H1 (cell line): ENCODE measurements around the gene KIAA1328. TPM values are rescaled to one million over a fixed set of nuclear protein-coding genes. Genes with fewer than 3 reads are reported as not detected.

ENCODE experiments used
- CTCF ChIA-PET: fragments of 300-600 bp; sonication (Branson Sonifier 250); formaldehyde crosslinking; loops from one replicate; lab custom pipeline; 2021; ENCODE audit not compliant: partially characterized antibody; lab: Charles Lee
- POLR2A ChIA-PET: fragments of 300-600 bp; sonication (Branson Sonifier 250); formaldehyde crosslinking; loops from one replicate; lab custom pipeline; 2021; ENCODE audit warnings: inconsistent platforms; ENCODE audit not compliant: partially characterized antibody; lab: Charles Lee
- DNase-seq, 2 experiments: peaks; one replicate each; pipeline versions ENCODE4 v3.0.0 to v3.0.0-alpha.2; 2010 to 2022; ENCODE audit warnings: low spot score in 2 of 2, low read depth in 1 of 2, mixed read lengths in 1 of 2
- FAIRE-seq: peaks from 2 replicates; lab custom pipeline; 2011; peaks lifted over from hg19 to GRCh38; lab: Jason Lieb, UNC
- H2AFZ ChIP-seq: 2 replicates; pipeline ENCODE4 v1.8.1; 2012; ENCODE audit warnings: low read length, inconsistent platforms
- H2AK5ac ChIP-seq: 2 replicates; pipeline ENCODE4 v1.6.1; 2013; ENCODE audit warnings: low read depth, low read length
- H2BK120ac ChIP-seq: replicated peaks from 2 replicates; pipeline ENCODE3; 2013; ENCODE audit warnings: low read depth, low read length, inconsistent platforms
- H2BK12ac ChIP-seq: 2 replicates; pipeline ENCODE4 v1.6.1; 2013; ENCODE audit warnings: low read depth, low read length
- H2BK15ac ChIP-seq: 2 replicates; pipeline ENCODE4 v1.6.1; 2013; ENCODE audit warnings: low read length
- H2BK20ac ChIP-seq: 2 replicates; pipeline ENCODE4 v1.6.1; 2013; ENCODE audit warnings: low read length
- H2BK5ac ChIP-seq: 2 replicates; pipeline ENCODE4 v1.6.1; 2013; ENCODE audit warnings: low read depth, low read length
- H3K14ac ChIP-seq: 2 replicates; pipeline ENCODE4 v1.6.1; 2013; ENCODE audit warnings: inconsistent platforms; ENCODE audit not compliant: insufficient read length
- H3K18ac ChIP-seq: 2 replicates; pipeline ENCODE4 v1.6.1; 2013; ENCODE audit warnings: low read length; ENCODE audit errors: extremely low read depth
- H3K23ac ChIP-seq: 2 replicates; pipeline ENCODE4 v1.6.1; 2013; ENCODE audit warnings: inconsistent platforms; ENCODE audit not compliant: insufficient read length
- H3K23me2 ChIP-seq: 2 replicates; pipeline ENCODE4 v1.6.1; 2013; ENCODE audit warnings: low read depth, low read length
- H3K27ac ChIP-seq: 2 replicates; pipeline ENCODE4 v1.6.1; 2011; ENCODE audit warnings: low read depth, low read length, inconsistent platforms
- H3K27me3 ChIP-seq, 4 experiments: replicated peaks in 1 of 4; 1 replicate in 1 of 4; 2 replicates in 3 of 4; pipeline versions ENCODE4 v1.6.1 to v1.8.1; 2011 to 2013; ENCODE audit warnings: low read length in 3 of 4, mild to moderate bottlenecking in 3 of 4, inconsistent platforms in 2 of 4, mixed read lengths in 2 of 4, moderate library complexity in 1 of 4; ENCODE audit not compliant: control insufficient read depth in 3 of 4, insufficient read depth in 3 of 4; ENCODE audit errors: extremely low read depth in 1 of 4
- H3K36me3 ChIP-seq, 4 experiments: 2 replicates each; pipeline versions ENCODE4 v1.6.1 to v1.8.1; 2011 to 2013; ENCODE audit warnings: mild to moderate bottlenecking in 4 of 4, low read length in 3 of 4, moderate library complexity in 2 of 4, control low read depth in 1 of 4, inconsistent platforms in 1 of 4; ENCODE audit not compliant: insufficient read depth in 4 of 4, control insufficient read depth in 2 of 4
- H3K4ac ChIP-seq: replicated peaks from 2 replicates; pipeline ENCODE3; 2013; ENCODE audit warnings: low read length, low read depth, mixed read lengths, inconsistent platforms; ENCODE audit not compliant: insufficient read length
- H3K4me1 ChIP-seq, 4 experiments: replicated peaks in 1 of 4; 1 replicate in 1 of 4; 2 replicates in 3 of 4; pipeline versions ENCODE4 v1.6.1 to v1.8.1; 2011 to 2013; ENCODE audit warnings: low read length in 3 of 4, inconsistent platforms in 2 of 4, mixed read lengths in 1 of 4; ENCODE audit not compliant: insufficient read depth in 4 of 4, control insufficient read depth in 3 of 4
- H3K4me2 ChIP-seq, 2 experiments: 2 replicates each; pipeline versions ENCODE4 v1.6.1 to v1.8.1; 2011 to 2013; ENCODE audit warnings: low read depth in 2 of 2, low read length in 2 of 2, control low read depth in 1 of 2, inconsistent platforms in 1 of 2, mild to moderate bottlenecking in 1 of 2; ENCODE audit not compliant: insufficient read depth in 1 of 2
- H3K4me3 ChIP-seq, 4 experiments: fragments of 200-600, 300-600 bp in 1 of 4; sonication (generic), shearing (Covaris generic), sonication (Bioruptor Twin) in 1 of 4; 2 replicates each; pipeline versions ENCODE4 v1.5.1 to v1.8.1; 2011 to 2016; ENCODE audit warnings: low read length in 4 of 4, low read depth in 3 of 4, control low read depth in 2 of 4, inconsistent platforms in 2 of 4, mild to moderate bottlenecking in 2 of 4, mixed read lengths in 1 of 4, moderate library complexity in 1 of 4; ENCODE audit not compliant: insufficient read depth in 2 of 4; ENCODE audit errors: extremely low read depth in 1 of 4
- H3K56ac ChIP-seq: replicated peaks from 2 replicates; pipeline ENCODE3; 2013; ENCODE audit warnings: low read depth, mild to moderate bottlenecking, mixed read lengths, low read length, inconsistent platforms; ENCODE audit not compliant: insufficient read length
- H3K79me1 ChIP-seq: 2 replicates; pipeline ENCODE4 v1.6.1; 2013; ENCODE audit warnings: low read depth, low read length, control low read depth
- H3K79me2 ChIP-seq, 2 experiments: 2 replicates each; pipeline versions ENCODE4 v1.6.1 to v1.8.1; 2012 to 2013; ENCODE audit warnings: low read length in 2 of 2, mild to moderate bottlenecking in 2 of 2, inconsistent platforms in 1 of 2; ENCODE audit not compliant: insufficient read depth in 2 of 2, control insufficient read depth in 1 of 2
- H3K9ac ChIP-seq, 4 experiments: replicated peaks in 1 of 4; 1 replicate in 1 of 4; 2 replicates in 3 of 4; pipeline versions ENCODE4 v1.6.1 to v1.8.1; 2011 to 2013; ENCODE audit warnings: low read depth in 3 of 4, low read length in 3 of 4, control low read depth in 2 of 4, mild to moderate bottlenecking in 2 of 4, moderate library complexity in 2 of 4, inconsistent platforms in 1 of 4; ENCODE audit errors: extremely low read depth in 1 of 4
- H3K9me3 ChIP-seq, 2 experiments: 2 replicates each; pipeline versions ENCODE4 v1.6.1 to v1.8.1; 2012 to 2013; ENCODE audit warnings: mild to moderate bottlenecking in 2 of 2, moderate library complexity in 2 of 2, control low read depth in 1 of 2, inconsistent platforms in 1 of 2, low read depth in 1 of 2, low read length in 1 of 2, mixed read lengths in 1 of 2; ENCODE audit not compliant: insufficient read depth in 2 of 2
- H4K20me1 ChIP-seq, 2 experiments: replicated peaks in 1 of 2; 2 replicates each; pipeline versions ENCODE3 to v1.8.1; 2011 to 2013; ENCODE audit warnings: inconsistent platforms in 2 of 2, low read length in 2 of 2, mild to moderate bottlenecking in 1 of 2; ENCODE audit not compliant: insufficient read depth in 2 of 2, control insufficient read depth in 1 of 2
- H4K5ac ChIP-seq: 2 replicates; pipeline ENCODE4 v1.6.1; 2013; ENCODE audit warnings: low read length, low read depth, mixed read lengths, inconsistent platforms; ENCODE audit not compliant: insufficient read length
- H4K8ac ChIP-seq: 2 replicates; pipeline ENCODE4 v1.8.0; 2013; ENCODE audit warnings: mild to moderate bottlenecking, moderate library complexity, low read length, inconsistent platforms; ENCODE audit not compliant: insufficient read depth; ENCODE audit errors: extremely low read depth
- H4K91ac ChIP-seq: replicated peaks from 2 replicates; pipeline ENCODE3; 2013; ENCODE audit warnings: low read length, mixed read lengths, inconsistent platforms; ENCODE audit not compliant: insufficient read length
- BACH1 ChIP-seq: IDR thresholded peaks from 2 replicates; pipeline ENCODE4 v1.6.1; 2012; ENCODE audit warnings: low read length, improper control_type of control experiment
- EP300 ChIP-seq, 2 experiments: IDR thresholded peaks; 1 replicate in 1 of 2; 2 replicates in 1 of 2; pipeline ENCODE4 v1.6.1; 2011 to 2012; ENCODE audit warnings: low read depth in 2 of 2, low read length in 2 of 2, mild to moderate bottlenecking in 2 of 2, borderline replicate concordance in 1 of 2, inconsistent platforms in 1 of 2, moderate library complexity in 1 of 2
- FOSL1 ChIP-seq: IDR thresholded peaks from 2 replicates; pipeline ENCODE4 v1.6.1; 2011; ENCODE audit warnings: mild to moderate bottlenecking, low read depth, low read length, moderate library complexity; ENCODE audit not compliant: insufficient read depth
- HDAC2 ChIP-seq, 2 experiments: fragments of 300-600 bp in 1 of 2; sonication (generic) in 1 of 2; IDR thresholded peaks; 2 replicates each; pipeline ENCODE4 v1.6.1; 2011 to 2012; ENCODE audit warnings: low read depth in 2 of 2, low read length in 2 of 2, mild to moderate bottlenecking in 2 of 2, moderate library complexity in 2 of 2, borderline replicate concordance in 1 of 2, inconsistent platforms in 1 of 2
- JUND ChIP-seq: IDR thresholded peaks from 2 replicates; pipeline ENCODE4 v1.6.1; 2011; ENCODE audit warnings: mild to moderate bottlenecking, improper control_type of control experiment, low read length
- KDM5A ChIP-seq: fragments of 200-600 bp; IDR thresholded peaks from 2 replicates; pipeline ENCODE4 v1.7.1; 2012; ENCODE audit warnings: mild to moderate bottlenecking, low read length, inconsistent platforms, mixed read lengths
- NANOG ChIP-seq: IDR thresholded peaks from 2 replicates; pipeline ENCODE4 v1.6.1; 2011; ENCODE audit warnings: low read length, low read depth, mild to moderate bottlenecking, inconsistent platforms; ENCODE audit not compliant: insufficient read depth, poor library complexity, severe bottlenecking
- NRF1 ChIP-seq: IDR thresholded peaks from 2 replicates; pipeline ENCODE4 v1.6.1; 2011; ENCODE audit warnings: mild to moderate bottlenecking, low read depth, low read length, improper control_type of control experiment
- TBP ChIP-seq: IDR thresholded peaks from 2 replicates; pipeline ENCODE4 v1.6.1; 2011; ENCODE audit warnings: low read depth, low read length, improper control_type of control experiment
- TEAD4 ChIP-seq: IDR thresholded peaks from 2 replicates; pipeline ENCODE4 v1.6.1; 2012; ENCODE audit warnings: low read depth, low read length, inconsistent platforms, mixed read lengths
- WGBS, 2 experiments: shearing (Covaris generic) in 1 of 2; methylation state at CpG; one replicate each; pipeline versions ENCODE4 v1.1.6 to v1.1.7; 2013 to 2015; ENCODE audit warnings: low lambda C conversion rate in 2 of 2, mixed read lengths in 2 of 2, inconsistent platforms in 1 of 2, low coverage in 1 of 2, missing lambda C conversion rate in 1 of 2; ENCODE audit not compliant: insufficient replicate concordance in 2 of 2, insufficient coverage in 1 of 2, insufficient read length in 1 of 2; ENCODE audit errors: extremely low coverage in 1 of 2, missing lambda C conversion rate in 1 of 2; 5-methylcytosine and 5-hydroxymethylcytosine counted together
- polyA plus RNA-seq, 7 experiments: library from polyadenylated mRNA; depleted of rRNA in 3 of 7; stranded (reverse) in 5 of 7; unstranded in 2 of 7; fragments of >200 nt in 5 of 7; fragments of 200-250 nt in 2 of 7; gene quantifications; 1 replicate in 5 of 7; 2 replicates in 1 of 7; 4 replicates in 1 of 7; pipeline versions ENCODE4 v1.2.1 to v1.2.3, GENCODE V29; 2011 to 2013; ENCODE audit warnings: missing spikeins in 2 of 7, mixed read lengths in 2 of 7
- total RNA-seq: library from RNA; stranded (reverse); fragmentation: NEBNext Ultra II Directional; extraction: Animal tissue kit (Norgen Biotek cat#: 25700); gene quantifications from 2 replicates; pipeline ENCODE4 v1.2.1, GENCODE V29; 2021

The KIAA1328 gene
- total and polyA plus RNA-seq, 2 of the 8 experiments (the other 6 are each of a cell fraction or from before 2014, with no cell fraction given) = 2.6 to 5.7 TPM

DNA sequence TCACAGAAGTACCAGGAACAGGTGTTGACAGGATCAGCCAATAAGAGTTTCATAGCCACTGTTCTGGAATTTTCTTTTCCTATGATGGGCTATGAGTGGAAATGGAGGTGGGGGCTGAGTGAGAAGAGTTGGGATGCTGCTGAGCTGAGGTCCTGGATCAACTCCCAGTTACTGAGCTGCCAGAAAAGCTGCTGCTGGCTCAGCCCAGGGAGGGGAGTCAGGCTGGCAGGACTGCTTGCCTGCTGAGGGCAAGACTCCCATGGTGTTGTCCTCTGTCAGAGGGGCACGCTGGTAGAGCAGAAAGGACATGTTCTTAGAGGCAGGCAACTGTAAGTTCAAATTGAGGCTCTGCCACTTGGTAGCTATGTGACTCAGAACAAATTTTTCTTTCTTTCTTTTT, 11.9 kb upstream of the KIAA1328 start:
- FAIRE-seq (no peak), DNase-seq (no peak)
- H3K79me1 ChIP-seq = peaks cover 2% of the 10 kb centered on the region; the same call in 1 of the 2 replicates
- no peak overlapping the region for H2AK5ac ChIP-seq
- no peak overlapping the region for H2BK120ac ChIP-seq
- no peak overlapping the region for H3K27ac ChIP-seq
- H4K20me1 ChIP-seq = no peaks in the 10 kb centered on the region
- H2BK20ac ChIP-seq = no peak overlapping the region
- no peak overlapping the region for H4K5ac ChIP-seq
- ChIA-PET CTCF (interaction anchor here (0.8 to 1.2 kb wide), 2 partner anchors 37 to 51 kb away, joined by 3 read pairs; no protein-coding TSS in a partner anchor), POLR2A (no interaction called here)
- no peaks in the 10 kb centered on the region for H3K23me2 ChIP-seq
- H3K9ac ChIP-seq = no peak overlapping the region
- WGBS, 2 experiments = 70% methylated on average over 1 of the region's 1 CpG; no CpG with 5 or more reads in 1 of the 2 experiments
- no peak overlapping the region for H3K23ac ChIP-seq
- H3K4ac ChIP-seq = no peak overlapping the region
- H3K27me3 ChIP-seq = no peaks in the 10 kb centered on the region
- no peak overlapping the region for H2BK15ac ChIP-seq
- H4K8ac ChIP-seq = no peak overlapping the region
- H3K4me1 ChIP-seq = no peaks in the 10 kb centered on the region
- H3K36me3 ChIP-seq = peaks cover 6 to 44% (median 20%) of the 10 kb centered on the region in 4 experiments; a peak in 7 of 8 replicates
- H2BK12ac ChIP-seq = no peak overlapping the region
- no peaks in the 10 kb centered on the region for H3K79me2 ChIP-seq
- H3K14ac ChIP-seq = no peak overlapping the region
- no peak overlapping the region for H3K56ac ChIP-seq
- H2AFZ ChIP-seq = no peak overlapping the region
- H2BK5ac ChIP-seq = no peak overlapping the region
- no peak overlapping the region for H3K4me3 ChIP-seq
- H3K18ac ChIP-seq = no peak overlapping the region
- no peak overlapping the region for H4K91ac ChIP-seq
- H3K9me3 ChIP-seq = no peaks in the 10 kb centered on the region
- H3K4me2 ChIP-seq = no peak overlapping the region
- TF ChIP-seq EP300 (IDR thresholded peaks at IDR 0.05; ENCODE audit: borderline replicate concordance in 1 of 2, low read depth in 2 of 2, low read length in 2 of 2) = no peak
- no peak for TF ChIP-seq TBP
- no peak for TF ChIP-seq TEAD4
- no peak for TF ChIP-seq BACH1
- no peak for TF ChIP-seq FOSL1
- no peak for TF ChIP-seq NRF1
- no peak for TF ChIP-seq KDM5A
- TF ChIP-seq JUND = no peak
- no peak for TF ChIP-seq HDAC2 (IDR thresholded peaks at IDR 0.05; ENCODE audit: borderline replicate concordance in 1 of 2, low read depth in 2 of 2, low read length in 2 of 2)
- no peak for TF ChIP-seq NANOG
